ENCODE results near the gene COL4A2.

Gene COL4A2

GRCh38 chr13:110372676-110373075 lies 65.6 kb downstream of the COL4A2 start:
- no peak for TF ChIP-seq CTCF (IDR thresholded peaks at IDR 0.05; ENCODE audit: borderline replicate concordance, insufficient read depth, low read depth, low read length)

GRCh38 chr13:110373617-110374016 lies 66.5 kb downstream of the COL4A2 start:
- no peak overlapping the region for H3K4me3 ChIP-seq (ENCODE audit: low read depth, low read length)
- TF ChIP-seq CTCF (IDR thresholded peaks at IDR 0.05; ENCODE audit: borderline replicate concordance, insufficient read depth, low read depth, low read length), result no peak

More at GRCh38 chr13:110372676-110373075, 65.6 kb downstream of the COL4A2 start:
- no peak overlapping the region for H3K4me3 ChIP-seq (ENCODE audit: low read depth, low read length)

GRCh38 chr13:110374431-110375370 lies 67.6 kb downstream of the COL4A2 start:
- no peak overlapping the region for H3K4me3 ChIP-seq (ENCODE audit: low read depth, low read length)
- TF ChIP-seq CTCF (IDR thresholded peaks at IDR 0.05; ENCODE audit: borderline replicate concordance, insufficient read depth, low read depth, low read length), result no peak

GRCh38 chr13:110376120-110376519 lies 69.0 kb downstream of the COL4A2 start:
- no peak overlapping the region for H3K4me3 ChIP-seq (ENCODE audit: low read depth, low read length)
- TF ChIP-seq CTCF (IDR thresholded peaks at IDR 0.05; ENCODE audit: borderline replicate concordance, insufficient read depth, low read depth, low read length), result no peak

GRCh38 chr13:110377178-110377825 lies 70.2 kb downstream of the COL4A2 start:
- no peak for TF ChIP-seq CTCF (IDR thresholded peaks at IDR 0.05; ENCODE audit: borderline replicate concordance, insufficient read depth, low read depth, low read length)
- H3K4me3 ChIP-seq (ENCODE audit: low read depth, low read length), result no peak overlapping the region

- H3K4me3 ChIP-seq (ENCODE audit: low read depth, low read length), result no peak overlapping the region
- no peak for TF ChIP-seq CTCF (IDR thresholded peaks at IDR 0.05; ENCODE audit: borderline replicate concordance, insufficient read depth, low read depth, low read length)
Observed at GRCh38 chr13:110377826-110378201, 70.7 kb downstream of the COL4A2 start.
